Measurements from ENCODE around the gene BCS1L. TPM values are rescaled to one million over a fixed set of nuclear protein-coding genes. Genes with fewer than 3 reads are reported as not detected.

Gene BCS1L
- total and polyA plus RNA-seq, 2 of the 13 experiments (the other 11 are each of a cell fraction or from before 2014, with no cell fraction given) = 48.9 to 76.0 TPM

DNA sequence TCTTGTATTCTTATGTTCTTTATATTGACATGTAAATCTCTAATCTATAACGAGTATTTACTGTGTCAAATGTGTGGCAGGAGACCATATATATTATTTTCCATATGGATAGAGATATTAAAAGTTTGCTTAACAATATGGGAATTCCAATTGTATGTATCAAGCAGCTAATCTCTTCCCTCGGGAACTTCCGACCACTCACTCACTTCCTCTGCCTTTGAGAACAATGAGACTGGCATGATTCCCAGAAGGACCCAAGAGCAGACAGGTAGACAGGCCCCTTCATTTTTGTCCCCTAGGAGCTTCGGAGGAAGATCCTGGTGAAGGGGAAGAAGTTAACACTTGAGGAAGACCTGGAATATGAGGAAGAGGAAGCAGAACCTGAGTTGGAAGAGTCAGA, 27.6 kb upstream of the BCS1L start:
- DNase-seq (ENCODE audit: low spot score) = no peak
- intact Hi-C loops (cut with micrococcal nuclease; ENCODE audit: unreplicated experiment) (no loop called here), in situ Hi-C loops (cut with HindIII; ENCODE audit: extremely low pct_ligation_motif_present, low pct_unique_long_range_greater_than_20kb) (no loop called here)
- no peaks in the 10 kb centered on the region for H4K20me1 ChIP-seq (ENCODE audit: insufficient read depth, low read length)
- no peaks in the 10 kb centered on the region for H3K4me1 ChIP-seq (ENCODE audit: insufficient read depth, low read length)
- ChIA-PET CTCF (ENCODE audit: low intra/inter-chr PET ratio, low total read pairs) (no interaction called here), POLR2A (no interaction called here)
- no peak overlapping the region for H2AFZ ChIP-seq (ENCODE audit: low read length)
- no peak overlapping the region for H3K9ac ChIP-seq (ENCODE audit: insufficient read depth, low read depth, low read length)
- H3K4me2 ChIP-seq (ENCODE audit: low read depth, low read length) = no peak overlapping the region
- no TSS peak for BruUV-seq (replicated peaks)
- ATAC-seq = no peak
- no peak overlapping the region for H3K27ac ChIP-seq (ENCODE audit: extremely low read length, insufficient read depth, low read length)
- no peak for FAIRE-seq
- H3K27me3 ChIP-seq (ENCODE audit: control insufficient read depth in 1 of 2, insufficient read depth in 2 of 2, low read length in 2 of 2) = peaks cover 0 to 1% of the 10 kb centered on the region in 2 experiments; a peak in 1 of 5 replicates
- 76% methylated on average over 4 of the region's 4 CpGs for WGBS (ENCODE audit: low lambda C conversion rate)
- no peak overlapping the region for H3K4me3 ChIP-seq (replicated peaks in 1 of 3; ENCODE audit: insufficient read depth in 1 of 3, low read depth in 2 of 3, low read length in 3 of 3)
- peaks cover 6 to 12% of the 10 kb centered on the region in 2 experiments for H3K36me3 ChIP-seq (replicated peaks in 1 of 2; ENCODE audit: control insufficient read depth in 1 of 2, insufficient read depth in 2 of 2, low read length in 2 of 2)
- no peaks in the 10 kb centered on the region for H3K9me3 ChIP-seq (ENCODE audit: low read length)
- no peaks in the 10 kb centered on the region for H3K79me2 ChIP-seq (ENCODE audit: insufficient read depth, low read length)
- TF ChIP-seq ZFP82 (CRISPR knock-in tag; IDR thresholded peaks at IDR 0.05; ENCODE audit: borderline replicate concordance) (no peak), ZNF878 (CRISPR knock-in tag; IDR thresholded peaks at IDR 0.05) (no peak), ZNF644 (CRISPR knock-in tag; IDR thresholded peaks at IDR 0.05; ENCODE audit: low read depth) (no peak), JUN (CRISPR knock-in tag; IDR thresholded peaks at IDR 0.05) (no peak), HOXA5 (CRISPR knock-in tag; IDR thresholded peaks at IDR 0.05) (no peak), ZNF619 (CRISPR knock-in tag; IDR thresholded peaks at IDR 0.05) (no peak), ZKSCAN1 (IDR thresholded peaks at IDR 0.05; ENCODE audit: low read length) (no peak), JUND (CRISPR knock-in tag; IDR thresholded peaks at IDR 0.05) (no peak), CBFB (CRISPR knock-in tag; IDR thresholded peaks at IDR 0.05) (no peak), RAD21 (CRISPR knock-in tag; IDR thresholded peaks at IDR 0.05) (no peak), HMGXB3 (CRISPR knock-in tag; IDR thresholded peaks at IDR 0.05; ENCODE audit: borderline replicate concordance) (no peak), ZHX2 (IDR thresholded peaks at IDR 0.05; ENCODE audit: low read depth) (no peak), ZHX2 (CRISPR knock-in tag; IDR thresholded peaks at IDR 0.05; ENCODE audit: borderline replicate concordance) (no peak), ZNF136 (CRISPR knock-in tag; IDR thresholded peaks at IDR 0.05; ENCODE audit: low read depth) (no peak), RFXANK (CRISPR knock-in tag; IDR thresholded peaks at IDR 0.05) (no peak), HOXA3 (CRISPR knock-in tag; IDR thresholded peaks at IDR 0.05) (no peak), ZNF207 (IDR thresholded peaks at IDR 0.05; ENCODE audit: borderline replicate concordance) (no peak), ZNF589 (CRISPR knock-in tag; conservative IDR thresholded peaks at IDR 0.05) (no peak), ZNF577 (CRISPR knock-in tag; IDR thresholded peaks at IDR 0.05; ENCODE audit: borderline replicate concordance, low read depth) (no peak)

Measured in HepG2 (cell line).